GM19463 (cell line): ENCODE results near the gene SEH1L.
"Not testable (repeated sequence)": the region's sequence is repeated elsewhere in the genome, so short reads cannot be mapped to it uniquely, and the experiment has no call there.

Experiments
- ATAC-seq: cut with Tn5 transposase; IDR thresholded peaks from one replicate; pipeline ENCODE4 v1.9.1; 2021; ENCODE audit warnings: mild to moderate bottlenecking, moderate library complexity; ENCODE audit not compliant: unreplicated experiment

Gene SEH1L

DNA sequence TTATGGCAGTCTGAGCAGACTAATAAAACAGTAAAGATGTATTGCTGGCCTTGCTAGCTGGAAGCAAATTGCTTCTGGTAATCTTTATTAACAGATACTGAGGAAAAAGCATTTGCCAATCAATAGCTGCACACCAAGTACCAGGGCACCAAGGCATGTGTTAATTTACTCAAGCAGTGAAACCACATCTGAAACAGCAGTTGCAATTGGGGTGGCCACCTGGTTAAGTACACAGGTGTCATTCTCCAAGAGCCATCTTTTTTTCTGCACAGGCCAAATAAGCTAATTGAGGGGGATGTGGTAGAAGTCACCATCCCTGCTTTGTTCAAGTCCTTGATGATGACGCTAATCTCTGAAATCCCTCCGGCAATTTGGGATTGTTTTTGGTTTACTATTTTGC, 8.6 kb upstream of the SEH1L start:
- ATAC-seq: no peak

DNA sequence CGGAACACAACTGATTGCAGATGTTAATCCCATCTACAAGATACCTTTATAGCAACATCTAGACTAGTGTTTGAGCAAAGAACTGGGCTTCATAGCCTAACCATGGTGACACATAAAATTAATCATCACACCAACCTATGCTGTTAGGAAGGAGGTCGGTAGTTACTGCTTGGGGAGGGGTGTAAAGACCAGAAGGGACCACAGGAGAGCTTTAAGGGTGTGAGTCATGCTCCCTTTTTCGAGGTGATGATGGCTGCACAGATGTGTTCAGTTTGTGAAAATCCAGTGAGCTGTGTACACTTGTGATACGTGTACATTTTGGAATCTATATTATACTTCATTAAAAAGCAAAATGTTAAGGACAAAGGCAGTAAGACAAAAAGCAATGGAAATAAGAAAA, 4.6 kb upstream of the SEH1L start:
- ATAC-seq: no peak

DNA sequence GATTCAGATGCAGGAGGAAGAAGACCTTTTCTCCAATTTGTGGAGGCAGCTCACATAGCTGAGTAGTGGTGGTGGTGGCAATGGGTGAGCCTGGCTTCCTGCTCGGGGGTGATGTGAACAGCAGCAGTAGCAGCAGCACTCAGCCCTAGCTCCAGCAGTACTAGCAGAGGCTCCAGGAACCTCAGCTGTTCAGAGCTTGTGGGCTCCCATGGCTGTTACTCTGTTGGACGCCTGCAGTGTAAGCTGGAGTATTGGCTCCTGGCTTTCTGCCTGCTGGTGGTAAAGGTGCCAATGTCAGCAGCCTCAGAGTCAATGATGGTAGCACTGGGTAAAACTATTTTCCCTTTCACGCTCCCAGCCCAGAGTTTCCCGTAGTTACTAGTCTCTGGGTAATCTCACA, 3.1 kb upstream of the SEH1L start:
- no peak for ATAC-seq

DNA sequence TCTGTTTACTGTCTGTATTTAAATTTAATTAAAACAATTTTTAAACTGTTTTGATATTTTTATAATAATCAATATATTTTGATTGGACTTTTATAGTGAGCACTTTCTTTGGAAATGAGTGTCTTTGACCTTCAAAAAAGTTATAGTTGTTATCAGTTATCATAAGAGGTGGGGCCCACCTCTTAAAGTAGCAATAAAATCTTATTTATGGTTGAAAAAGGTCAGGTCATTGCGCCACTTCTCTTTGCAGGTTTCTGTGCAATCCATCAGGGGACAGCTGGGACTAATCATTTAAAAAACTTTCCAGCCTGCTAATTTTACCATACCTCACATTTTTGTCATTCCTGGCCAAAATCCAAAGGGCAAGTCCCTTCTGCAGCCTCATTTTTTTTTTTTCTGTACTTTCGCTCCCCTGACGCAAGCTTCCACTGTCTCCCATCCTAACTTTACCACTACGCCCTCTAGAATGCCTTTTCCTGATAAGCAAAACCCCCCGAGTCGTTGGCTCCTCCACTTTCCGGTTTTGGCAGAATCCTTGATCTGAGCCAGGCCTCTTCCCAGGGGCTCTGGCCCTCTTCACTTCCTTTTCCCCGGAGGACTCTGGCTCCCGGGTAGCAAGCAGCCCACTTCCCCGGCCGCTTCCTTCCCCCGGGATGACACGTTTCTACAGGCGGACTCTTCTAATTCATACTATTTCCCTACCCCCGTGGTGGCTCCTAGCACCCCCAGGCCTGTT, 1.1 kb upstream of the SEH1L start:
- ATAC-seq: no peak

DNA sequence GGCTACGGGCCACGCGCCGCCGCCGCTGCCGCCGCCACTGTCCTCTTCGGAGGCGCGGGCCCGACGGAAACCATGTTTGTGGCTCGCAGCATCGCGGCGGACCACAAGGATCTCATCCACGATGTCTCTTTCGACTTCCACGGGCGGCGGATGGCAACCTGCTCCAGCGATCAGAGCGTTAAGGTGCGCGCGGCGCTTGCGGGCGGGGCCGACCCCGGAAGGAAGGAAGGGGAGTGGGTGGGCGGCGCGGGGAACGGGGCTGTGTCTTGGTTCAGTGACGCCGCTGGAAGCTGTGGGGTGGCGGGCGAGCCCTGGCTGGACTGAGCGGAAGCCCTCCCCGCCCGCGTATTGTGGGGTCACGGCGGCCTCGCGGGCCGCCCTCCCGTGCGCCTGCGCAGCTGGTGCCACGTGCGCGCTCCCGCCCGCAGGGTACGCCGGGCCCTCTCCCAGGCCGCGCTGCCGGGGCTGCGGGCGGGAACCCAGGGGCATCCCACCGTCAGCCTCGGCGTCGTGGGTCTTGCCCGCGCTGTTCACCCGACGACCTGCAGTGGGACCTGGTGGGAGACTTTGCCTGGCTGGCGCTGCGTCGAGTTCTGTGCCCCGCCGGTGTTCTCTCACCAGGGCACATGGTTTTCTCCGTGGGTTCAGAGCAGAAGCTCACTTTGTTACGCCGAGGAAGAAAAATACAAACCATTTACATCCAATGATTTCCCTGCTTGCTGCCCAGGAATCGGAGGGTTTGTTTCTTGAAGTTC, 416 bp downstream of the SEH1L start:
- peak; percentile 70 for ATAC-seq

DNA sequence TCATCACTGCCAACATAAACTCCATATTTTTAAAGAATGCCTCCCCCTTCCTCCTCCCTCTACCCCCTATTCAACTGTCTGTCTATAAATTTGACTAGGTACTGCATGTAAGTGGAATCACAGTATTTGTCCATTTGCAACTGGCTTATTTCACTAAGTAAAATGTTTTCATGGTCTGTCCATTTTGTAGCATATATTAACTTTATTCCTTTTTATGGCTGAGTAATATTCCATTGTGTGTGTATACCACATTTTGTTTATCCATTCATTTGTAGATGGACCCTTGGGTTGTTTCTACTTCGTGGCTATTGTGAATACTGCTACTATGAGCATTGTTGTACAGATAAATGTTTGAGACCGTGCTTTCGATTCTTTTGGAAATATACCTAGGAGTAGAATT, 10.7 kb downstream of the SEH1L start:
- ATAC-seq: no peak

DNA sequence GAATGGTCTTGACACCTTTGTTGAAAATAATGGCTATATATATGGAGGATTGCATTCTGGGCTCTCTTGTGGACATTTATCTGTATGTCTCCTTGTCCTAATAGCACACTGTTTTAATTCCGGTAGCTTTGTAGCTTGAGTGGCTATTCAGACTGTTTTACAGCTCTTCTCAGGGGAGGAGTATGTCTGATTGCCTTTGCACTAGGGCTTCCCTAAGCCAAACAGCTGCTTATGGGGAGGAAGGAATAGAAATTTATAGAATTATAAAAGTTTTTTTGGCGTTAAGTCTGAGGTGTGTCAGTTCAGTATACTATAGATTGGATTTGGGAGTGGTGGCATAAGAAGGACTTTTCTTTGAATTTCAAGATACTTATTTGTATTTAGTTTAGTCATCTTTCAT, 12.6 kb downstream of the SEH1L start:
- ATAC-seq: no peak

DNA sequence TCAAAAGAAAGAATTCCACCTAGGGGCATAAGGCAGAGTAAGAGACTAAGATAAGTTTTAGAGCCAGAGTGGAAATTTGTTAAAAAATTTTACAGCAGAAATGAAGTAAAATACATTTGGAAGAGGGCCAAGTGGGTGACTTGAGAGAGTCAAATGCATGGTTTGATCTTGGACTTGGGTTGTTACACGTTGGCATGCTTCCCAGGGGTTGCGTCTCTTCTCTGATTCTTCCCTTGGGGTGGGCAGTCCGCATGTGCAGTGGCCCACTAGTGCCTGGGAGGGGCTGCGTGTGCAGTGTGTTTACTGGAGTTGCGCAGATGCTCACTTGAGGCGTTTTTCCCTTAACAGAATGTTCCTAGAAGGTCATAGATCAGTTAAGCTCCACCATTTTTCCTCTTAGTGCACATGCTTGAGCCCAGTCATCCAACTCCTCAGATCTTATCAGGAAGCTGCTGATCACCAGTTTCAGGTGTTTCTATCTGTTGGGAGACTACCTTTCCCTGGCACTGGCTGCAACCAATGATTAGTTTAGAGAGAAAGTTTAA, 13.1 kb downstream of the SEH1L start:
- ATAC-seq: no peak

DNA sequence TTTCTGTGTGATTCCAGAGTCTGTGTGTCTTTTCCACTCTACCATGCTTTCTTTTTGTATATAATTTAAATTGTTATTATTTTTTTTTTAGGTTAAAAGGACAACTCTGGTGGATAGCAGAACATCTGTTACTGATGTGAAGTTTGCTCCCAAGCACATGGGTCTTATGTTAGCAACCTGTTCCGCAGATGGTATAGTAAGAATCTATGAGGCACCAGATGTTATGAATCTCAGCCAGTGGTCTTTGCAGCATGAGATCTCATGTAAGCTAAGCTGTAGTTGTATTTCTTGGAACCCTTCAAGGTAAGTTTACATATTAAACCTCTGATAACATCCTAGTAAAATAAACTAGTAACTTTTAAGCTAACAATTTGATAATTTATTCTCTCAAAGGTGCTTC, 15.3 kb downstream of the SEH1L start:
- no peak for ATAC-seq

DNA sequence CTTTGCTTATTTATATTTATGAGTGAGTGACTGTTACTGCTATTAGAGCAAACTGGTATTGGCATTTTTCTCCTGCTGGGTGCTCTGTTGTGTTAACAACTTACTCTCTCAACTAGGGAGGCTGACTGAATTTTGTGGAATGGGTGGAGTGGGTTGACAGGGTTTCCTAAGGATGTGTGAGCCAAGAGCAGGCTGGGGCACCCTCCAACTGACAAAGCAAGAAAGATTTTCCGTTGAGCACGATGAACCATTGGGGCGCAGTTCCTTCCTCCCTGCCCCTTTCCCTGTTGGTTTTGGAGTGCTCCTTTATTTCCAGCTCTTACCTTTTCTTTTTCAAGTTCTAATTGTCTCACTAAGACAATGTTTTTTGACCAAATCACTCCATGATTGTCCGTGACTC, 20.3 kb downstream of the SEH1L start:
- no peak for ATAC-seq

DNA sequence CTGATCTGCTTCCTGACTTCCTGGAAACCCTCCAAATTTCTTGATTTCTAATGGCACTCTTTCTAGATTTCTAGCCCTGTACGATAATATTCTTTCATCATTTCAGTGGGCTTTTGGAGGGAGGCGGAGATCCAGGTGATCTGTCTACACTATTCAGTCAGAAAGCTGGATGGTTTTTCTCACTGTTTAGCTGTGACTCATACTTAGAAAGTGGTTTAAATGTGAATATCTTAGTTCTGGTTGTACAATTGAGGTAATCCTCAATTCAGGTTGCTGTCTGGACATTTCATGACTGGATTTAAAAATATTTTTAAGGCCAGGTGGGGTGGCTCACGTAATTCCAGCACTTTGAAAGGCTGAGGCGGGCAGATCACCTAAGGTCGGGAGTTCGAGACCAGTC, 20.8 kb downstream of the SEH1L start:
- ATAC-seq: no peak

DNA sequence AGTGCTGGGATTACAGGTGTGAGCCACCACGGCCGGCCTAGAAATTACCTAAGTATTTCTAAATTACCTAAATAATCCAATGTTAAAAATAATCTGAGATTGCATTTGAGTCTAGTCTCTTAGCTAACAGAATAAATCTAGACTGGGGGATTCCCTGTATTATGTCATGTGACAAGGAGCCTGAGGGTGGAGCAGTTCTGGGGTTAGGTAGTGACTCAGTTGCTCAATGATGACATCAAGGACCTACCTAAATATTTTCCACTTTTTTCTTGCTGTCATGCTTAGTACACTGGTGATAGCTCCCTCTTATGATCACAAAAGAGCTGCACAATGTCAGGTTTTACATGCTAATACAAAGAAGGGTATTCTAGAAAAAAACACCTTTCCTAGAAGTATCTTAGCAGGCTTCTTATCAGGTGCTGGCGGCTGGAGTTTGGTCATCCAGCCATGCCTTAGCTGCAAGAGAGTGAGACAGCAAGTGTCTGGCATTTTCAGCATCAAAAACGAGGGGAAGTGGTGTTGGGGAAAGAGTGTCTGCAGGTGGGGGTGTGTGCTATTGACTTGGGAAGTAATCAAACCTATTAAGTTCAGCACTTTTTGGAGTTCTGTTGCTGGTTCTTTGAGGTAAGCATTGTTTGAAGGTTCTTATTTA, 25.9 kb downstream of the SEH1L start:
- no peak for ATAC-seq

DNA sequence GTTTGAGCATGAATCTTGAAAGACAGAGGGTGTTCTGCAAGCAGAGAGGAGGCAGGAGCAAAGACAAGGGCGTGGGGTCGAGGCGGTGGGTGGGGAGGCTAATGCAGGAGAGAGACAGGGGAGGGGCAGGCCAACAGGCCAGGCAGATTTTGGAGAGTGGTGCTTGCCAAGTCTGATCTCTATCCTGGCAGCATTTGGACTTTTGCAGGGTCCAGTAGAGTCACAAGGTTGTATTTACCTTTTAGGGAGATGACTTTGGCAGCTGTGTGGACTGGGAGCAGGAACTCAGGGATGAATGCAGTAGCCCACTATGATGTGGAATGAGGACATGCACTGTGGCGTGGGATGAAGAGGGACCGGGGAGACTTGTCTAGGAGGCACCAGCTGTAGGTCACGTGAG, 27.7 kb downstream of the SEH1L start:
- ATAC-seq: no peak

DNA sequence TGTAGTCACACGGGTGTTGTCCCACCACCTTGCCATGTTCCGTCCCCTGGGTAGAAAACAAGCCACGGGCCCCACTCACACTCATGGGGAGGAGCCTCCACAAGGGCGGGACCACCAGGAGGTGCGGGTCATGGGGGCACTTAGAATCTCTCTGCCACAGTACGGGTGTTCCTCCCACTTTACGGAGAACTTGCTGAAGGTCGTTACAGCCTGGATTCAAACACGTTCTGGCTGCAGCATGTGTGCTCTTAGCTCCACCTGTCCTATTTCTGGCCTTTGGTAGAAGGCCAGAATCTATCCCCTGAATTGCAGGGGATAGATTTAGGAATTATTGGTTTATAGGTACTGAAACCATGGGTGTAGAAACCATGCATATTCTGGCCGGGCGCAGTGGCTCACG, 28.5 kb downstream of the SEH1L start:
- no peak for ATAC-seq

DNA sequence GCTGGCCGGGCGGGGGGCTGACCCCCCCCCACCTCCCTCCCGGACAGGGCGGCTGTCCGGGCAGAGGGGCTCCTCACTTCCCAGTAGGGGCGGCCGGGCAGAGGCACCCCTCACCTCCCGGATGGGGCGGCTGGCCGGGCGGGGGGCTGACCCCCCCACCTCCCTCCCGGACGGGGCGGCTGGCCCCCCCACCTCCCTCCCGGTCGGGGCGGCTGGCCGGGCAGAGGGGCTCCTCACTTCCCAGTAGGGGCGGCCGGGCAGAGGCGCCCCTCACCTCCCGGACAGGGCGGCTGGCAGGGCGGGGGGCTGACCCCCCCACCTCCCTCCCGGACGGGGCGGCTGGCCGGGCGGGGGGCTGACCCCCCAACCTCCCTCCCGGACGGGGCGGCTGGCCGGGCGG, 32.3 kb downstream of the SEH1L start:
- not testable (repeated sequence) for ATAC-seq

DNA sequence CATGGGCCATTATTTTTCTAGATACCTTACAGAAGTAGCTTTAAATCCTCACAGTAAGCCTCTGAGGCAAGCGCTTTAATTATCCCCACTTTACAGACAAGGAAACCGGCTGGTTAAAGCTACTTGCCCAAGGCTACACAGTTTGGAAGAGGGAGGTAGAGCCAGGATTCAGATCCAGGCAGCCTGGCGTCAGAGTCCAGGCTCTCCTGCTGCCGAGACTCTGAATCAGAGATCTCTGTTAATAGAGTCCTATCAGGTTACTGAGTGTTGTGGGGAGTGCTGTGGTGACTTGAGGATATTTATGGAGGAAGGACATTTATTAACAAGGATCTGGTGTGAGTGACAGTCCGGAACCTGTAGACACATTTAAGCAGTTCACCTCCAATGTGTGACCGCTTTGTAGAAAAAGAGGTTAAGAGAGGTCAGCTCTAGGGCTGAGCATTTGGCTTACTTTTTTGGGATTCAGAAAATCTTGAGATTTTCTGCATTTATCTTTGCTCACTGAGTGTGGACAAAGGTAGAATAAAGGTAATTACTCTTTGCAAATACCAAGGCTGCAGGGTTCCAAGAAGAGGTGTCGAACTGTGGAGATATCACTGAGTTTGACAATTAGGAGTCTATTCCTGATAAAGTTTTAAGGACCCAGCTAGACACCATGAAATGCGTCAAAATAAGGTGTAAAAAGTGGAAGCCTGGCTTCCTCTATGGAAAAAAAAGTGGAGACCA, 41.7 kb downstream of the SEH1L start:
- no peak for ATAC-seq

DNA sequence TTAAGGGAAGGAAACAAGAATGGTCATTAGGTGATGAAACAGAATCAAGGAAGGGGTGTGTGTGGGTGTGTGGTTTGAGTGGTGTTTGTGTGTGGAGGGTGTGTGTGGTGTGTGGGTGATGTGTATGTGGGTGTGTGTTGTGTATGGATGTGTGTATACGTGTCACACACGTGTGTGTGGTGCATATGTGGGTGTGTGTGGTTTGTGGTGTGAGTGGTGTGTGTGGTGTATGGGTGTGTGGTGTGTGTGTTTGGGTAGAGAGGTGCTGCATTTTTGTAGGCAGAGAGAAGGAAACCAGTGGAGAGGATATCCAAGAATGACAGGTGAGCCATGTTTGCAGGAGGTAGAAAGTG, 42.3 kb downstream of the SEH1L start:
- no peak for ATAC-seq

DNA sequence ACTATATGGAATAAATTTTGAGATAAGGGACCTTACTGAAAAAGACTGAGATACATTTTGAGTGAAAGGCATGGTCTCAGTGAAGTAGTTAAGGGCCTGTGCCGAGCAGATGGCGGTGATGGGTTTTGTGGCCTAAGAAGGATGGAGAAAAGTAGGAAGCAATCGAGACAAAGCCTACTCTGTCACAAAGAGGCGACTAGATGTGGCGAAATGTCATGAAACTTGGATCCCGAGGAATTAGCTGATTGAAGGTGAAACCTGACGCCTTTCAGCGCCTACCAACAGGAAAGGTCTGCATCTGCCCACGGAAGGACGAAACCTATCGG, 42.8 kb downstream of the SEH1L start:
- ATAC-seq: no peak

DNA sequence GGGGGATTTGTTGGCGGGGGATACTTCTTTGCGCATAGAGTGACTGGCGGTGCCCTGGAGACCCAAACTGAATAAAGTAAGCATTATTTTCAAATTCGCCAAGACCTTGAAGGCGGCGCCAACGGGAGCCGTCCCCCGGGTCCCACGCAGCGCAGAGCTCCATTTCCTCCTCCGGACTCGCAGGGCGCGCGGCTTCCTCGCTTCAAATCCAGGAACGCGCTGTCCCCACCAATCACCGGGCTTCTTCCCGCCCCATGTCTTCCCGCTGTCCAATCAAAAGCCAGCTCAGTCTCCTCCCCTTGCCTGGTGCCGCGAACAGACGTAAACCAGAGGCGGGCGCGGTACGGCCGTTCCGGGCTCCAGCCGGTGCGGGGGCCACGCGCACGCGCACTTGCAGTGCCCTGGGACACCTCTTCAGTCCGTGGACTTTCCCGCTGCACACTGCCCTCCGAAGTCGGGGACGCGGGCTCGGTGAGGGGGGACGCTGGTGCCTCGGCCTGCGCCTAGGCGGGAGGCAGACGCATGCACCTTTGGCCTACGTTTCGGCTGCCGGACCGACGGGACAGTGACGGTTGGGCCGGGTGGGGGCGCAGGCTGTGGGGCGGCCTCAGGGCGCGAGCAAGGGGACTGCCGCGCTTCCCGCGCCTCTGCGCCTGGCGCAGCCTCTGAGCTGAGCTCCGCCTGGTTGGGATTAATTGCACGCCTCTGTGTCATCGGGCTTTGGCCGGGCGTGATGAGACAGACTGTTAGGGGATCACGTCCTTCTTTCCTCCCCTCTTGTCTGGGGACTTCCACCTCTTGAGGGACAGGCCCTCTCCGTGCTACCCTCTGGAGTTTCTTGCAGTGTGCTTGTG, 43.4 kb downstream of the SEH1L start, which contains the start of gene CEP192:
TSS of gene CEP192 (plus strand) at position 396 of the 854 bp plus-strand sequence. CDS start 8,063 bp downstream, outside the sequence.
- peak; percentile 79 for ATAC-seq

DNA sequence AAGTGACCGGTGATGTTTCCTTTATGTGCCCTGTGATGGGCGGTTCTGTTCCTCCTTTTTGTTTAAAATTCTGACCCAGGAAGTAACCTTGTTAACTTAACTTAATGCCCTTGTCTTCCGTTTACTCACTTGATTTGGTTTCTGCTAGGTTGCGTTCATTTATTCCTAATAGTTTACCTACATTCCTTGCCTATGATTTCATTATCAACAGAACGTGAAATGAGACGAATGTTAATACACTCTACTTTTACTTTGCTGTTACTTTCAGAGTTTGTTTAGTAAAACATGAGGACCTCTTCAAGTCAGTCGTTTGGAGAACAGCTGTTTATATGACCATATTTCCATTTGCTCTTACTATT, 44.0 kb downstream of the SEH1L start:
- no peak for ATAC-seq
